ENCODE results near the gene PLCB4. TPM values are rescaled to one million over a fixed set of nuclear protein-coding genes. Genes with fewer than 3 reads are reported as not detected.
"Not testable (repeated sequence)": the region's sequence is repeated elsewhere in the genome, so short reads cannot be mapped to it uniquely, and the experiment has no call there.

PLCB4 gene
- total RNA-seq, 1 donor from 2014 or later, result 20.5 TPM

DNA sequence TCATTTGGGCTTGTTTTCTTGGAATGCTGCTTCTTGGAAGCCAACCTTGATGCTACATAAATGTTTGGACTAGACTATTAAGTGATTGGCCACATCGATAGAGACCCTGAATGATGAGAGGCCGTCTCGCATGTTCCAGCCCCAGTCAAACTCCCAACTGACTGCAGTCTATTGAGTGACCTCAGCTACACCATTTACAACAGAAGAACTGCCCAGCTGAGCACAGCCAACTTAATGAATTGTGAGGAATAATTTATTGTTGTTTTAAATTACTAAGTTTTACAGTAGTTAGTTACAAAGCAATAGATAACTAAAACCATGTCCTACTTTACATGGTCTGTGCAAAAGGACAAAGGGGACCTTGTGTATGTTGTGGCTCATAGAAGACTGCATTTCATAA lies 63.0 kb downstream of the PLCB4 start:
- no peak for DNase-seq (ENCODE audit: low spot score)
- intact Hi-C loops (cut with DNase I), result no loop called here

DNA sequence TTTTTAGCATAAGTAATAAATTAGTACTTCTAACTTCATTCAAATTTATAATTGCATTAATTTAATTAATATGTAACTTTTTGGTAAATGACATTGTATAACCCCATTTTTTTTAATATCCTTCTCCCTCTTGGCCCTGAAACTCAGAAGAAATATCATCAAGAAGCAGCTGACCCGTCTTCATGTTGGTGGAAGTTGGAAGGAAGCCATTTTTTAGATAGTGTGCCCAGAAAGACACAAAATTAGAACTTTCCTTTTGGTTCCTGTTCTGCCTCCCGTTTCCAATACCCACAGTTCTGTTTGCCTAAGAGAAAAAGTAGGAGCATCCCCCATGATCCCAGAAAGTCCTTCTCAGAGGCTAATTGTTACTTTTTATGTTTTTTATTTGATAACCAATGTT lies 65.5 kb downstream of the PLCB4 start:
- no peak for DNase-seq (ENCODE audit: low spot score)
- intact Hi-C loops (cut with DNase I), result no loop called here

DNA sequence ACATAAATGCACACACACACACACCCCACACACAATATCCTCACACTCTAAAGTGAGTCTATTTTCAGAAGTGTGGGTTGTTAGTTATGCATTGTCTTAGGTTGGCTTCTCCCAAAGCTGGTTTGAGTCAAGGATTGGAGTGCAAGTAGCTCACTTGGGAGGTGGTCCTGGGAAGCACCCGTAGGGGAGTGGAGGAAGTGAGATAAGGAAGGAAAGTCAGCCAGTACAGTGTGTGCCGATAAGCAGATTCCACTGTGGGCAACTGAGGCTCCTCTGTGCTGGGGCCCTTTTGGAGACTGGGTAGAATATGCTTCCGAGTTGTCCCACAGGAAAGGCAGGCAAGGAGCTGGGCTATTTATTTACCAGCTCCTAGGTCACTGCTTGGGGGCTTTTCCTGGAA lies 67.2 kb downstream of the PLCB4 start:
- DNase-seq (ENCODE audit: low spot score), result no peak
- intact Hi-C loops (cut with DNase I), result no loop called here

DNA sequence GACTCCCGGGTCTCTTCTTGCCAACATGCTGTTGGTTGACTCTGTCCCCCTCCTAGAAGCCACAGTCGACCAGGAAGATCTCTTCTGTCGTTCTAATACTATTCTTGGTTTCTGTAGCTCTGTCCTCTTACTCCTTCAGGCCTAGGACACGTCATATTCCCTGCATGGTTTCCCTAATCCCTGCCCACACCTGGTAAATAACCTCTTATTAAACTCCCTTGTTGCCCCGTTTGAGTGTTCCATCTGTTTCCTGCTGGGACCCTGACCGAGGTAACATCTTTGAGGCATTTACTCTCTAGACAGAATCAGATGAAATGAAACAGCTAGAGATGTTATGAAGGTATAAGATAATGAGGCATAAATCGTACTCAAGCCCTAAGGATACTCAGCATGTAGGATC lies 68.1 kb downstream of the PLCB4 start:
- no peak for DNase-seq (ENCODE audit: low spot score)
- intact Hi-C loops (cut with DNase I), result no loop called here

DNA sequence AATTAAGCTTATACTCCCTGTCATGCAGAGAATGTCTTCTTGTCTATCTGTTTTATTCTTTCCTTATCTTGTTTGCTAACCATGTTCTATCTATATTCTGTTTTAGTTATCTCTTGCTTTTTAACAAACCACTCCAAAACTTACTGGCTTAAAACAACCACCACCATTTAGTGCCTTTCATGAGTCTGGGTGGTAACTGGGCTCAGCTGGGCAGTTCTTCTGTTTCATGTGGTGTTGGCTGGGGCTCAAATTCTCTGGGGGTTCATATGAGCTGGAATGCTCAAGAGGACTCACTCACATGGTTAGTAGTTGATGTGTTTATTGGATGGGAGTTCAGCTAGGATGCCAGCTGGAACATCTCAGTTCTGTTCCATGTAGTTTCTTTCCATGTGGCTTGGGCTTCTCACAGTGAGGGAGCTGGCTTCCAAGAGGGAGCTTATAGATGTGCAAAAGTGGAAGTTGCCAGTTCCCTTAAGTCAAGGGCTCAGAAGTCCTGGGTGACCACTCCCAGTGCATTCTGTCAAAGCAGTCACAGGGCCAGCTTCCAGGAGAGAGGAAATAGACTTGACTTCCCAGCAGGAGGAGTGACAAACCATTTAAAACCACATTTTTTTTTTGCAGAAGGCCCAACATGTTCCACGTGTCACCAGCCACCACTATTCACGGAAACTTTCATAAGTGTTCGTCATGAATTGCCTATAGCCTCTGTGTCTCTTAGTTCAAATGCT lies 70.4 kb downstream of the PLCB4 start:
- intact Hi-C loops (cut with DNase I), result no loop called here
- DNase-seq (ENCODE audit: low spot score), result no peak

DNA sequence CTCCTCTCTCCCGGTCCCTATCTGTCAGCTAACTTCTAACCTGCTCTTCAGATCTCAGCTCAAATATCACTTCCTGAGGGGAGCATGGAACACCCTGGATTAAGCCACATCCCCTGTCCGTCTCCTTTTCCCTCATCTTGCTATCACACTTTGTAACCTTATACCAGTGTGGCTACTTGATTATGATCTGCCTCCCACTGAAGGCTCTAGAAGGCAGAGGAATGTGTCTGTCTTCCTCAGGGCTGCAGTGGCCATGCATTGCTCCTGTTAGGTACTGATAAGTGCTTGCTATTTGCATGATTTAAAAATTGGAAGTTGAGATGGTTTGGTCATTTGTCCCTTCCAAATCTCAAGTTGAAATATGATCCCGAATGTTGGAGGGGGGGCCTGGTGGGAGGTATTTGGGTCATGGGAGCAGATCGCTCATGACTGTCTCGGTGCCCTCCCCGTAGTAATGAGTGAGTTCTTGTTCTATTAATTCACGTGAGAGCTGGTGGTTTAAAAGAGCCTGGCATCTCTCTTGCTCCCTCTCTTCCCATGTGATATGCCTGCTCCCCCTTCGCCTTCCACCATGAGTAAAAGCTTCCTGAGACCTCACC lies 71.4 kb downstream of the PLCB4 start:
- no peak for DNase-seq (ENCODE audit: low spot score)

DNA sequence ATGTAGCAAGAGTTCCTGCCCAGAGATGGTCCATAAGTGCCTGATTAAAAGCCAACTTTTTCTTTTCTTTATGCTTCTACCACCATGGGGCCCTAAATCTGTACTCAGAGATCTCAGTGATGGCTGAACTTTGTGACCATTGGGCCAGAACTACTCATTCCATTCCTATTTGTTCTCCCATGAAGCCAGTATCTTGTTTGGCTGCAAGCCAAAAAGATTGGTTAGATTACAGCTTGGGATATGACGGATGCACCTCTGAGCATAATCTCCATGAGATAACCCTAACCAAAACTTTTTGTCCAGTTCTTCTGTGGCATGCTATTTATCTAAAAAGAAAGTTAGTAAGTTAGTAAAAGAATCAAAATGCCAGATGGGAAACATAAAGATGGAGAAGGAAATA lies 72.2 kb downstream of the PLCB4 start:
- DNase-seq (ENCODE audit: low spot score), result no peak
- intact Hi-C loops (cut with DNase I), result no loop called here

More for the DNA sequence above, 71.4 kb downstream of the PLCB4 start:
- intact Hi-C loops (cut with DNase I), result no loop called here

DNA sequence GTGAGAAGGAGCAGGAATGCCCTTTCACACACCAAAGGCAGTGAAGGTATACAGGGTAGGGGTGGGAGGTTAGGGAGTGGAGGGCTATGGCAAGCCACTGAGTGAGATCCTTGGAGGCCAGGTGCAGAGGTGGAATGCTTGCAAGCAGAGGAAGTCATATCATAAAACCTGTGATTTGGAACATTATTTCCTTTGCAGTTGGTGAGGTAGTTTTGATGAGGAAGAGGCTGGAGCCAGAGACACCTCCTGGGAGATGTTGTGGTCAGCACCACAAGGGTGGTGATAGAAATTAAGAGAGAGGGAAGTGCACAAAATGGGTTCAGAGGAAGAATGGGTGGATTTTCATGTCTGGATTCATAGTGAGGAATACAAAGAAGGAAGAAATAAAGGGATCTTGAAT lies 73.0 kb downstream of the PLCB4 start:
- DNase-seq (ENCODE audit: low spot score), result no peak

DNA sequence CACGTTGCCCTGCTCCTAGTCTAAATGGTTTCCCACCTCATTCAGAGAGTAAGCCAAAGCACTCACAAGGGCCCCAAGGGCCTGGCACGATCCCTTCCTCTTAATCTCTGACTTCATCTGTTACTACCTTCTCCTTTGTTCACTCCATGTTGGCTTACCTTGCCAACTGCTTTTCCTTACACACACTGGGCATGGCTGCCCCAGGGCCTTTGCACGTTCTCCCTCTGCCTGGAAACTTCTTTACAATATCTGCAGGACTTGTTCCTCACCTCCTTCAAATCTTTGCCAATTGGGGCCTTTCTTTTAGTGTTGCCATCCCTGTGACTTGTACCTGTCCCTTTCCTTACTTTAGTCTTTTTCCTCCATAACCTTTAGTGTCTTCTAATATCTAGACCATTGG lies 73.9 kb downstream of the PLCB4 start:
- DNase-seq (ENCODE audit: low spot score), result no peak
- intact Hi-C loops (cut with DNase I), result no loop called here

More for the DNA sequence above, 73.0 kb downstream of the PLCB4 start:
- intact Hi-C loops (cut with DNase I), result no loop called here

DNA sequence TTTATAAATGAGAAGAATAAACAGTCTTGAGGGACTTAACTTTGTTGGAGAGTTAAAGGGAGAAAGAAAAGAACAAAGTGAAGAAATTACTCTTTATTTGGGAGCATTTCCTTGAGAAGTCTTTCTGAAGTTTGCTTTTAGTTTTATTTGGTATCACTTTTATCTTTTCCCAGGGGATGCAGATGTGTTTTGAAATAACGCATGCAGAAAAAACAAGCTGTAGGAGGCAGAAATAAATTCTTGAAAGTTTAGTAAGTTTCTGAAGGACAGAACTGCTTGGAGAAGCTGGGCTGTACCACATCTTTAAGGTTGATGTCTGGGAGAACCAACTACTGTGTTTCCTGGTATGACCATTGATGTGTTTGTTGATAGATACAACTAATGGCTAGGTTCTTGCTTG lies 75.0 kb downstream of the PLCB4 start:
- intact Hi-C loops (cut with DNase I), result no loop called here
- no peak for DNase-seq (ENCODE audit: low spot score)

DNA sequence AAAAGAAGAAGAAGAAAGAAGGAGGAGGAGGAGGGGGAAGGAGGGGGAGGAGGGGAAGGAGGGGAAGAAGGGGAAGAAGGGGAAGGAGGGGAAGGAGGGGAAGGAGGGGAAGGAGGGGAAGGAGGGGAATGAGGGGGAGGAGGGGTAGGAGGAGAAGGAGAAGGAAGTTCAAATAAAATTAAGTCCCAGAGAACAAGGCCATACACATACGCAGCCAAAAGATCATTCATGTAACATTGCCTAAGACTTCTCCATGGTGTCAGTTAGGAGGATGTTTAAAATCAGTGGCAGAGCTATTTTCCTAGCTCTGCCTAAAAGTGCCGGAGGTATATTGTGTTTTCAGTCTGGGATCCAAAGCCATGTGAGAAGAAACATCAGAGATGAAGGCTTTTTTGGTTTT lies 75.8 kb downstream of the PLCB4 start:
- intact Hi-C loops (cut with DNase I), result no loop called here

DNA sequence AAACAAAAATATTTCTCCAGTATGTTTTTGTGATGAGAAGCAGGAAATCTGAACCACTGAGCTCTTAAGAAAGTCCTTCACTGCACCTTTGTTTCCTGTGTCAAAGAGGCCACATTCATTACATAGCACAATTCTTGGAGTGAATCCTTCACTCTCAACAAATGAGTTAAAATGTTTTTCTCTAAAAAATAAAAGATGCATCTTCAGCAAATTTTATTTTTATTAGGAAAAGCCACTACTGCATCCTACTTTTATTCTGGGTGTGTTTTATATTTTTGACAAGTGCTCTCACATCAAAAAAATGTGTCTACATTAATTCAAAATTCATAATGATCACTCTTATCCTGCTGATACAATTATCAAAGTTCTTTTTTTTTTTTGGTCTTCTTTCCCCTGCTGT lies 76.3 kb downstream of the PLCB4 start:
- intact Hi-C loops (cut with DNase I), result no loop called here
- DNase-seq (ENCODE audit: low spot score), result no peak

More for the DNA sequence above, 75.8 kb downstream of the PLCB4 start:
- no peak for DNase-seq (ENCODE audit: low spot score)

DNA sequence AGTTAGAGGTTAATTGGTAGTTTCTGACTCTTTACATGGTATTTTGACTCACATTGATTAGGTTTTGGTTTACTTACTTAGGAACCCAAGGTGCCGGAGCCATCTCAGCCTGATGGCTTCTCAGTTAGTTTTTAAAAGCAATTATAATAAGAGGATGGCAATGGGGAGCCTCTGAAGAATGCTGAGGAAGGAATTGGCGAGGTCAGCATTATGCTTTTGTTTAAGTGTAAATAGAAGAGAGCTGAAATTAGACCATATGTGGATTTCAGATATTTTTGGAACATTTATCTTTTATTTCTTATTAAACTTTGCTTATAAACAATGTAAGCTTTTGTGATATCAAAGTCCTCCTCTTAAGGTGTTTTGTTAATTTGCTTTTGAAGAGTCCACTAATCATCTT lies 77.8 kb downstream of the PLCB4 start:
- intact Hi-C loops (cut with DNase I), result no loop called here
- DNase-seq (ENCODE audit: low spot score), result no peak

DNA sequence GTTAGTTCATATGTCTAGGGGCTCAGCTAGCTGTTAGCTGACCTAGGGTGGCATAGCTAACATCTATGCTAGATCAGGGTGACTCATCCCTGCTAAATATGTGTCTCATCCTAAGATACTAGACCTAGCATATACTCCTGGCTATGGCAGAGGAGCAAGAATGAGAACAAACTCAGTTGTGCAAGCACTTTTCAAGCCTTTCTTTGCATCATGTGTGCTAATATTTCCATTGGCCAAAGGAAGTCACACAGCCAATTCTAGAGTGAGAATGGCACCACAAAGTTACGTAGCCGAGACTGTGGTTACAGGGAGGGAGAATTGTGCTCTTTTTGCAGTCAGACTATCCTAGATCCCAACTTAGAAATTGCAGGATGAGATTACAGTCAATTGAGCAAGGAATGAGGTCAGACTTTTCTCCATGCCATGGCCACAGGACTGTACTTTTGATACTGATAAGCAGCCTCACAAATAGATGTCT lies 78.7 kb downstream of the PLCB4 start:
- intact Hi-C loops (cut with DNase I), result no loop called here
- no peak for DNase-seq (ENCODE audit: low spot score)

DNA sequence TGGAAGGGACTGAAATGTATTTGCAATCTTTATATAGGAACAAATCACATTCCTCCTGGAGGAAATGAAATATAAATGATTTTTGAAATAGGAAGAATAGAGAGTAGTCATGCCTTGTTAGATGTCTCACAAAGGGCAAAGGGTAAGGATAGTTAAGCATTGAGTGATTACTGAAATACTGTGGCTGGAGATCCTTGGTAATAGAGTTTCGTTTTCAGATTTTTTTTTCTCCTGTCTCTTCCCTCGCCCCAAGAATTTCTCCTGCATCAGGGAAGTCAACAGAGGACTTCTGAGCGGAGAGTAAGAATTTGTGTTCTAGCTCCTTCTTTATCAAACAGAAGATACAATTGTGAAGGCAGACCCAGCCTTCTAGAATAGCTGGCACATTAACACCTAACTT lies 79.4 kb downstream of the PLCB4 start:
- DNase-seq (ENCODE audit: low spot score), result no peak
- intact Hi-C loops (cut with DNase I), result no loop called here

DNA sequence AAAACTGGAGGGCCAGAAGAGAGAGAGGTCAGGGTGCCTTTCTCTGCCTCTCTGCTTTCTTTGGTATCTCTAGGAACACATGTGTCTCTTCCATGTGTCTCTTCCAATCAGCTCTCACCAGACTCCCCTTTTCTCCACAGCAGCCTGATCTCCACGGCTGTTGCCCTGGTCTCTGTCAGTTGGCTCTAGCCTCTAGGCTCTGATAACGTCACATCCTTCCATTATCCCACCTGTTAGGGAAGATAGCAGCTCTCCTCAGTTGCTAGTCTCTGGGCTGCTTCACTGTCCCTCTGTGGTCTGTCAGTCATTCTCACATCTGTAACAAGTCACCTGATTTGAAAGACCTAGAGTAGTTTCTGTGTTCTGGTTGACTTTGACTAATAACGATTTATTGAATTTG lies 80.2 kb downstream of the PLCB4 start:
- intact Hi-C loops (cut with DNase I), result no loop called here
- DNase-seq (ENCODE audit: low spot score), result no peak

DNA sequence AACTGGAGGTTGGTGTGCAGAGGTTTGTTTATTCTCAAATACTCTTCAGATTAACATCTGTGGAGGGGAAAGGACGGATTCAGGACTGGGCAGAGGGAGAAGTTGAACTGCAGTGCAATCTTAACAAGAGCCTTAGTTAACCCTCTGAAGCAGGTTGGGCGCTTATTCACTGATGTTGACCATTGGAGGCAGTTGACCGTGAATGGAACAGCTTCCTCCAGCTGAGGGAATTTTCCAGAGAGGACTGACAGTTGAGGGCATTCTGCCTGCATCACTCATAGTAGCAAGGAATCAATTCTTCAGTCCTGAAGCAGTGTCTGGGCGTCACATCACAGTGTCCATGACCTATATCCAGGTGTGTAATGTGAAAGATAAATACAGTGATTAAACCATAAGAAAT lies 80.9 kb downstream of the PLCB4 start:
- DNase-seq (ENCODE audit: low spot score), result no peak
- intact Hi-C loops (cut with DNase I), result no loop called here

DNA sequence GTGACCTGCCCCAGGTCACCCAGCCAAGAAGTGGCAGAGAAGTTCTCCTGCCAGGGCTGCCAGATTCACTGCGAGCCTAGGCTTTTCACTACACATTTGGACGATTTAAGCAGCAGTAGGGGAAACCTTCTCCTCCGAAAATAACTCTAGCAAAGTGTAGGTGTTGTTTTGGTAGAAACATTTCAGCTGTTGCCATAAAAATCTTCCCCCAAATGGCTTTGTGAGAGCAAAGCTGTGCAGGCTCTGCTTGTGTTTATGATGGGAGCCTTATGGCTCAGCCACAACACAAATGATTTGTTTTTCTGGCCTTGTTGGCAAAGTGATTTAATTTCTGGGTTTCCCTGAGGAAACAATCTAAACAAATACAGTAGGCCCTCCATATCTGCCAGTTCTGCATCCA lies 81.8 kb downstream of the PLCB4 start:
- DNase-seq (ENCODE audit: low spot score), result no peak
- intact Hi-C loops (cut with DNase I), result no loop called here

DNA sequence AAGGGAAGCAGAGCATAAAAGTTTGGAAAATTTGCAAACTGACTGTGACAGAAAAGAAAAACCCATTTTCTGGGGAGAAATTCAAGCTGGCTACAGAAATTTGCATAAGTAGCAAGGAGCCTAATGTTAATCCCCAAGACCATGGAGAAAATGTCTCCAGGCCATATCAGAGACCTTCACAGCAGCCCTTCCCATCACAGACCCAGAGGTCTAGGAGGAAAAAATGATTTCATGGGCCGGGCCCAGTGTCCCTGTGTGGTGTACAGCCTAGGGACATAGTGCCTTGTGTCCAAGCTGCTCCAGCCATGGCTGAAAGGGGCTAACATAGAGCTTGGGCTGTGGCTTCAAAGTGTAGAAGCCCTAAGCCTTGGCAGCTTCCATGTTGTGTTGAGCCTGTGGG lies 83.3 kb downstream of the PLCB4 start:
- DNase-seq (ENCODE audit: low spot score), result not testable (repeated sequence)

DNA sequence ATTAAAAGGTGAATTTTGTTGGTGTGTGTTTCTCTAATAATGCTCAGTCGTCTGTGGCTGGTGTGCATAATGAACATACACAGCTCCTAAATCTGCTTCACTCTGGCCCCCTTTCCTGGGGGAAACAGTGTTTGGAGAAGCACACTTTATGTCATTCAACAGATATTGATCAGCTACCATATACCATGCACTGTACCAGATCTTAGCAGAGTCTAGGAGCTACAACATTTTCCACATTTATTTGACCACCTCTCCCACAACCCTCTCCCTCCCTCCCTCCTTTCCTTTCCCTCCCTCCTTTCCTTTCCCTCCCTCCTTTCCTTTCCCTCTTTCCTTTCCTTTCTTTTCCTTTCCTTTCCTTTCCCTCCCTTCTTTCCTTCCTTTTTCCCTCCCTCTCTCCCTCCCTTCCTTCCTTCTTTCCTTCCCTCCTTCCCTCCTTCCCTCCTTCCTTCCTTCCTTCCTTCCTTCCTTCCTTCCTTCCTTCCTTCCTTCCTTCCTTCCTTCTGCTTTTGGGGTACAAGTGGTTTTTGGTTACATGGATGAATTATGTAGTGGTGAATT lies 85.7 kb downstream of the PLCB4 start:
- intact Hi-C loops (cut with DNase I), result no loop called here
- no peak for DNase-seq (ENCODE audit: low spot score)

More for the DNA sequence above, 83.3 kb downstream of the PLCB4 start:
- intact Hi-C loops (cut with DNase I), result not testable (repeated sequence)
